ENCODE data around the gene ZNF385A. TPM values are rescaled to one million over a fixed set of nuclear protein-coding genes. Genes with fewer than 3 reads are reported as not detected.
A peak's percentile ranks its signal among the peaks of the same experiment; 100 is the strongest.

The ZNF385A gene
- total and polyA plus RNA-seq, 9 of the 15 experiments (the other 6 are each of a cell fraction or from before 2014, with no cell fraction given) = 1.0 to 111 (median 7.7) TPM

- intact Hi-C loops (cut with micrococcal nuclease) (no loop called here), in situ Hi-C loops (cut with MboI) (loop anchor here (10.0 kb wide), 1 partner anchor 52 kb away; no protein-coding TSS in a partner anchor)
- ATAC-seq (no peak), DNase-seq (ENCODE audit: extremely low read depth in 1 of 4, low spot score in 3 of 4) (peak in 3 of 4 experiments; percentile 42 to 47 (median 45)), FAIRE-seq (peak; percentile 29)
- Histone ChIP-seq H3K4me1 (replicated peaks in 1 of 2; ENCODE audit: control insufficient read depth in 2 of 2, insufficient read depth in 2 of 2, low read length in 2 of 2) (peaks cover 50 to 51% of the 10 kb centered on the region in 2 experiments), H3K9me1 (ENCODE audit: control insufficient read depth, insufficient read depth, low read length) (peaks cover 3% of the 10 kb centered on the region), H3K9ac (ENCODE audit: insufficient read depth in 1 of 2, low read depth in 2 of 2, low read length in 2 of 2) (peak overlapping the region; percentile 45 to 84; a peak in 3 of 4 replicates), H3K4me3 (no peak overlapping the region), H3K36me3 (ENCODE audit: control insufficient read depth, insufficient read depth, low read length) (peaks cover 48% of the 10 kb centered on the region; the same call in 2 of the 3 replicates), H3K9me3 (replicated peaks; ENCODE audit: control insufficient read depth, insufficient read depth, low read depth, low read length) (no peaks in the 10 kb centered on the region), H3K4me2 (ENCODE audit: insufficient read depth, low read length) (peak overlapping the region; percentile 59), H2AFZ (ENCODE audit: low read depth, low read length) (no peak overlapping the region), H3K27me3 (ENCODE audit: control insufficient read depth in 2 of 2, insufficient read depth in 2 of 2, low read length in 2 of 2) (no peaks in the 10 kb centered on the region), H3K79me2 (ENCODE audit: control insufficient read depth, insufficient read depth, low read length) (peaks cover 61% of the 10 kb centered on the region), H3K27ac (ENCODE audit: extremely low read depth, low read depth, low read length) (peak overlapping the region; percentile 65), H4K20me1 (replicated peaks; ENCODE audit: control insufficient read depth, insufficient read depth, low read length) (no peaks in the 10 kb centered on the region; the same call in 1 of the 2 replicates)
- TF ChIP-seq ZBTB7A (IDR thresholded peaks at IDR 0.05; ENCODE audit: borderline replicate concordance, control insufficient read depth, low read depth, low read length) = 0 out of 2 replicates have a peak, but pooled peaks have one; percentile 10
- TF ChIP-seq NONO (IDR thresholded peaks at IDR 0.05; ENCODE audit: low read depth in 2 of 2, low read length in 1 of 2) = no peak
- no peak for TF ChIP-seq ETS2 (tag; IDR thresholded peaks at IDR 0.05; ENCODE audit: borderline replicate concordance, poor library complexity, severe bottlenecking)
- peak; percentile 30; the same call in 1 of the 2 replicates for TF ChIP-seq ZNF592 (IDR thresholded peaks at IDR 0.05)
- BruUV-seq (replicated peaks) = no TSS peak
- POLR2A ChIA-PET = interaction anchor here (0.6 to 1.9 kb wide), 9 partner anchors 10 to 79 kb away, joined by 3 to 5 read pairs (median 4); no protein-coding TSS in a partner anchor
- CTCF ChIA-PET (ENCODE audit: low intra/inter-chr PET ratio) = interaction anchor here (0.9 kb wide), 1 partner anchor 46 kb away, joined by 4 read pairs; no protein-coding TSS in a partner anchor
- 75% methylated on average over 7 of the region's 8 CpGs for WGBS (ENCODE audit: insufficient coverage, low coverage, missing lambda C conversion rate)
Observed at GRCh38 chr12:54392485-54393206, 8.1 kb upstream of the ZNF385A start.
